Progenitor cell of endocrine pancreas (in vitro differentiated cells): ENCODE data around the gene MTUS2. TPM values are rescaled to one million over a fixed set of nuclear protein-coding genes. Genes with fewer than 3 reads are reported as not detected.

ENCODE experiments used
- DNase-seq: peaks from one replicate; pipeline ENCODE4 v3.0.0; 2021; ENCODE audit warnings: low spot score; ENCODE audit not compliant: unreplicated experiment
- H3K27ac Mint-ChIP-seq: 2 replicates; pipeline ENCODE4 v1.8.0; 2021; ENCODE audit warnings: mild to moderate bottlenecking, moderate library complexity, mixed read lengths
- H3K27me3 Mint-ChIP-seq: 2 replicates; pipeline ENCODE4 v1.8.0; 2021; ENCODE audit warnings: mixed read lengths
- H3K36me3 Mint-ChIP-seq: 2 replicates; pipeline ENCODE4 v1.8.0; 2022; ENCODE audit warnings: mixed read lengths; ENCODE audit not compliant: insufficient read depth
- H3K4me1 Mint-ChIP-seq: 2 replicates; pipeline ENCODE4 v1.8.0; 2021; ENCODE audit warnings: low read depth, mixed read lengths
- H3K4me3 Mint-ChIP-seq: 2 replicates; pipeline ENCODE4 v1.8.0; 2021; ENCODE audit warnings: low read depth, mild to moderate bottlenecking, moderate library complexity, mixed read lengths
- H3K9me3 Mint-ChIP-seq: 2 replicates; pipeline ENCODE4 v1.8.0; 2021; ENCODE audit warnings: low read depth, mixed read lengths
- CTCF ChIP-seq: fragments of 200-600 bp; sonication (generic); IDR thresholded peaks from one replicate; pipeline ENCODE4 v1.5.0; 2021; ENCODE audit warnings: antibody characterized with exemption, mild to moderate bottlenecking; ENCODE audit not compliant: unreplicated experiment
- long read RNA-seq: library from polyadenylated mRNA; unstranded; transcript quantifications from one replicate; pipeline ENCODE4 v2.0.0, GENCODE V29; 2020
- total RNA-seq: library from RNA; stranded (reverse); gene quantifications from 2 replicates; pipeline ENCODE4 v1.2.1, GENCODE V29; 2021

The MTUS2 gene
- total RNA-seq, result 9.2 and 9.3 TPM in 2 replicates
- long read RNA-seq, partial matches to known transcripts, result 3 of 8 reads
- long read RNA-seq, other reads (novel, unspliced or antisense), result 5 of 8 reads

GRCh38 chr13:28820099-28821051 is at the start of gene MTUS2:
MTUS2 (plus strand) TSS chr13:28820339.
- no peak for TF ChIP-seq CTCF
- peaks cover 3% of the 10 kb centered on the region for H3K36me3 Mint-ChIP-seq
- peaks cover 72% of the 10 kb centered on the region for H3K27me3 Mint-ChIP-seq
- H3K27ac Mint-ChIP-seq, result peak within 1 kb of the TSS; percentile 71
- H3K9me3 Mint-ChIP-seq, result no peaks in the 10 kb centered on the region
- DNase-seq, result peak; percentile 24
- H3K4me1 Mint-ChIP-seq, result peaks cover 7% of the 10 kb centered on the region
- H3K4me3 Mint-ChIP-seq, result peak within 1 kb of the TSS; percentile 85

GRCh38 chr13:28778308-28779215 is 41.6 kb upstream of the MTUS2 start:
- peaks cover 8% of the 10 kb centered on the region for H3K9me3 Mint-ChIP-seq
- DNase-seq, result no peak
- peaks cover 5% of the 10 kb centered on the region for H3K27me3 Mint-ChIP-seq
- H3K36me3 Mint-ChIP-seq, result peaks cover under 1% of the 10 kb centered on the region
- no peak overlapping the region for H3K4me3 Mint-ChIP-seq
- H3K27ac Mint-ChIP-seq, result no peak overlapping the region
- H3K4me1 Mint-ChIP-seq, result no peaks in the 10 kb centered on the region
- no peak for TF ChIP-seq CTCF

GRCh38 chr13:28792992-28793391 is 27.1 kb upstream of the MTUS2 start:
- Mint-ChIP-seq H3K27ac (no peak overlapping the region), H3K36me3 (no peaks in the 10 kb centered on the region), H3K4me3 (no peak overlapping the region), H3K9me3 (no peaks in the 10 kb centered on the region), H3K4me1 (peaks cover 3% of the 10 kb centered on the region), H3K27me3 (peaks cover 56% of the 10 kb centered on the region)
- DNase-seq, result no peak
- no peak for TF ChIP-seq CTCF

DNA sequence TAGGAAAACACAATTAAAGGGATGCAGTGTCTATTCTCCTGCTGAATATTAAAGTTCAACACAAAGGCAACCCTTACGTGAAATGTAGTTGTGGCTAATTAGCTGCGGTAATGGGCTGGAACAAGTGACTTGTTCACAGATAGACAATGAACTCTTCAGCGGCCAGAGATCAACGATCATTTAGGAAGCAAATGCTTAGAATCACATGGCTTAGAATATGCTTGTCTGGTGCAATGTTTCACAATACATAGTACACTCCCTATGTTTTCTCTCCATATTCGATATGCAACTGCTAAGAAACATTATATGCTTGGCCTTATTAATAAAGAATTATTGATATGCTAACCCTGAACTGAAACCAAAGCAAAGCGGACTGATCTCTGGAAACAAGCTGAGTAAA is 25.7 kb upstream of the MTUS2 start:
- no peaks in the 10 kb centered on the region for H3K36me3 Mint-ChIP-seq
- TF ChIP-seq CTCF, result no peak

GRCh38 chr13:28796938-28797257 is 23.2 kb upstream of the MTUS2 start:
- no peaks in the 10 kb centered on the region for H3K9me3 Mint-ChIP-seq
- H3K27me3 Mint-ChIP-seq, result peaks cover 46% of the 10 kb centered on the region
- no peaks in the 10 kb centered on the region for H3K36me3 Mint-ChIP-seq
- DNase-seq, result no peak
- H3K4me1 Mint-ChIP-seq, result peaks cover 3% of the 10 kb centered on the region
- no peak overlapping the region for H3K27ac Mint-ChIP-seq
- no peak overlapping the region for H3K4me3 Mint-ChIP-seq
- no peak for TF ChIP-seq CTCF

More for the DNA sequence above, 25.7 kb upstream of the MTUS2 start:
- Mint-ChIP-seq H3K4me3 (no peak overlapping the region), H3K27me3 (peaks cover 54% of the 10 kb centered on the region), H3K9me3 (no peaks in the 10 kb centered on the region), H3K4me1 (peaks cover 3% of the 10 kb centered on the region), H3K27ac (no peak overlapping the region)
- DNase-seq, result no peak
